Stimulated activated CD4-positive, alpha-beta T cell treated with anti-CD3 and anti-CD28 coated beads, Interleukin-15, amount 100 ng/mL, for 1 hour (primary cell): ENCODE measurements around the gene PITRM1.
"Not testable (repeated sequence)": the region's sequence is repeated elsewhere in the genome, so short reads cannot be mapped to it uniquely, and the experiment has no call there.

ENCODE experiments used
- DNase-seq, 2 donors: peaks; one replicate each; pipeline ENCODE4 v3.0.0-alpha.2; 2020; ENCODE audit warnings: low read depth in 1 of 2, low spot score in 1 of 2

Gene PITRM1

DNA sequence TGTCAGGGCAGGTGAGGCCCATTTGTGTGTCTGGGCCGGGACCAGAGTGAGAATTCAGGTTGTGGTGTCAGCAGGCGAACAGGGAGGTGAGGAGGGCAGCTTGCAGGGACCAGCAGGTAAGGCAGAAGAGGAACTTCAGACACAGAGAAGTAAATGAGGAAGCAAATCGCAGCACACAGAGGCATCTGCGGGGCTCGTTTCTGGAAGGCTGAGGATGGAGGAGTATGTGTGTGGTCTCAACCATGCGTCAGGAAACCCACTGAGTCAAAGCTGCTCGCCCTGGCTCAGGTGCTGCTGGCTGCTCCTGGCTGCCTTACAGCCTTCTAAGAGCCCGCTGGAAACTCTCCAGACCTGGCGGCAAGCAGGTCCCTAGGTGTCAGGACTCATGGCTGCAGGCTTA is 26.9 kb upstream of the PITRM1 start:
- no peak for DNase-seq

DNA sequence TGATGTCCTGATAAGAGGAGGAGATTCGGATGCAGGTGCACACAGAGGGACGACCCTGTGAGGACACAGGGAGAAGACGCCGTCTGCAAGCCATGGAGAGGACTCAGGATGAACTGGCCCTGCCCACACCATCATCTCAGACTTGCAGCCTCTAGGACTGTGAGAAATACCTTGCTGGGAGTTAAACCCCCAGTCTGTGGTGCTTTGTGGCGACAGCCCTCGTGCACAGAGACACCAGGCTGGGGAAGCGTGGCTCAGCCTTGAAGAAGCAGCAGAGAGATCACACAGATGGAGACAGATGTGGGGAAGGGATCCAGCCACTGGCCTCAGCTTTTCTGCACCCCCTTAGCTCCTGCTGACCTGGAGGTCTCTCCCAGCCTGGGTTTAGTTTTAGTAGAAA is 26.3 kb upstream of the PITRM1 start:
- DNase-seq, result no peak

DNA sequence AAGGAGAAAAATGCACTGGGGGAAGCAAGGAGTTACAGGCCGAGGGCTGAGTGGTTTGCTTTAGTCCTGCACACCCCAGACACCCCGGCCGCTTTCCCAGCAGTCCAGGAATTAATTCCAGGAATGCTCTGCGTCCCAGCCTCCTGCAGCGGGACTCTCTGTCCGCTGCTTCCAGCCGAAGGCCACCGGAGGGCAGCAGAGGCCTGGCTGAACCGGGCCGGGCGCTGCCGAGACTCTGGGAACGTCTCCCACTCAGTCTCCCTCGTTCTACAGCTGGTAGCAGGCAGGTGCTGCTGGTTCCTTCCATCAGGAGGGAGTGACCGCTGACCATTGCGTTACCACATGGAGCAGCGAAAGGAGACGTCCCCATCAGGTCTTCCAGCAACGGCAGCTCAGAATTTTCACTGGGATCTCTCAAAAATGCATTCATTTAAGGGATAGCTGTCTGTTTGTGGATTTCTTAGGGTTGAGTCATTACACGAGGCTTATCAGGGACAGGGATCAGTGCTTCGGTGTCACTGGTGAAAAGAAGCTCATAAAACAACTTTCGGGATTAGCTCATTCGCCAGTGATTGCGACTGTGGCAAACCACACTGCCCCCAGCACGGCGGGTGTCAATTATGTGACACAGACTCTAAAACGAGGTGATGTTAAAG is 24.9 kb upstream of the PITRM1 start:
- peak; percentile 29 to 56 for DNase-seq

GRCh38 chr10:3196958-3197347 is 24.4 kb upstream of the PITRM1 start:
- no peak for DNase-seq

- DNase-seq, result no peak
Observed at GRCh38 chr10:3196482-3196881, 23.9 kb upstream of the PITRM1 start.

GRCh38 chr10:3195726-3196125 is 23.1 kb upstream of the PITRM1 start:
- no peak for DNase-seq

- DNase-seq, result no peak
Observed at GRCh38 chr10:3195286-3195685, 22.7 kb upstream of the PITRM1 start.

GRCh38 chr10:3194871-3195270 is 22.3 kb upstream of the PITRM1 start:
- no peak for DNase-seq

- no peak for DNase-seq
Observed at GRCh38 chr10:3193751-3194150, 21.2 kb upstream of the PITRM1 start.

- DNase-seq, result peak; percentile 15 to 20
Observed at GRCh38 chr10:3192856-3193635, 20.5 kb upstream of the PITRM1 start.

- no peak for DNase-seq
Observed at GRCh38 chr10:3190817-3191216, 18.2 kb upstream of the PITRM1 start.

DNA sequence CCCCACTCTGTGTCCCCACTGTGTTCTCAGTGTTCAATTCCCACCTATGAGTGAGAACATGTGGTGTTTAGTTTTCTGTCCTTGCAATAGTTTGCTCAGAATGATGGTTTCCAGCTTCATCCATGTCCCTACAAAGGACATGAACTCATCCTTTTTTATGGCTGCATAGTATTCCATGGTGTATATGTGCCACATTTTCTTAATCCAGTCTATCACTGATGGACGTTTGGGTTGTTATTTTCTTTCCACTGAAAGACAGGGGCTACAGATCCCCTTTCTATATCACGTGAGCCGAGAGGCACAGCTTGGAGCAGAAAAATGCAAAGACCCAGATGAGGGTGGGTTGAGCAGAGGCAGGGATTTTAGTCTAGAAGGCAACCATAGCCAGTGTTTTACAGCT is 14.6 kb upstream of the PITRM1 start:
- not testable (repeated sequence) for DNase-seq

- peak in 1 of 2 donors; percentile 16 for DNase-seq
Observed at GRCh38 chr10:3186368-3186767, 13.8 kb upstream of the PITRM1 start.

- DNase-seq, result no peak
Observed at GRCh38 chr10:3185386-3185785, 12.8 kb upstream of the PITRM1 start.

DNA sequence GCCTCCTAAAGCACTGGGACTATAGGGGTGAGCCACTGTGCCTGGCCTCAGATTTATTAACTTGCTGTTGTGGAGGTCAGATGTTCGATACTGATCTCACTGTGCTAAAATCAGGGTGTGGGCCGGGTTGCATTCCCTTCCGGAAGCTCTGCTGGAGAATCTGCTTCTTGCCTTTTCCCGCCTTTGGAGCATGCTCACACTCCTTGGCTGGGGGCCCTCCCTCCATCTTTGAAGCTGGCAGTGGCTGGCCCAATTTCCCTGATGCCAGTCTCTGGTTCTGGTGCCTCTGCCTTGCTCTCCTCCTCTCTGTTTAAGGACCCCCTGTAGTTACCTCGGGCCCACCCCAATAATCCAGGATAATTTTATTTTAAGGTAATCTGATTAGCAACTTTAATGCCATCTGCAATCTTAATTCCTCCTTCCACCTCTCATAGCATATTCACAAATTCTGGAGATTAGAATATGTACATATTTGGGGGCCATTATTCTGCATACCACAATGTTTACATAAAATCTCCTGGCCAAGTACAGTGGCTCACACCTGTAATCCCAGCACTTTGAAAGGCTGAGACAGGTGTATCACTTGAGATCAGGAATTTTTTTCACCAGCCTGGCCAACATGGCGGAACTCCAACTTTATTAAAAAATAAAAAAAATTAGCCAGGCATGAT is 7.9 kb upstream of the PITRM1 start:
- DNase-seq, result no peak

- no peak for DNase-seq
Observed at GRCh38 chr10:3179174-3179573, 6.6 kb upstream of the PITRM1 start.

- no peak for DNase-seq
Observed at GRCh38 chr10:3178042-3178441, 5.5 kb upstream of the PITRM1 start.

GRCh38 chr10:3173171-3173878 is 743 bp upstream of the PITRM1 start:
- no peak for DNase-seq

DNA sequence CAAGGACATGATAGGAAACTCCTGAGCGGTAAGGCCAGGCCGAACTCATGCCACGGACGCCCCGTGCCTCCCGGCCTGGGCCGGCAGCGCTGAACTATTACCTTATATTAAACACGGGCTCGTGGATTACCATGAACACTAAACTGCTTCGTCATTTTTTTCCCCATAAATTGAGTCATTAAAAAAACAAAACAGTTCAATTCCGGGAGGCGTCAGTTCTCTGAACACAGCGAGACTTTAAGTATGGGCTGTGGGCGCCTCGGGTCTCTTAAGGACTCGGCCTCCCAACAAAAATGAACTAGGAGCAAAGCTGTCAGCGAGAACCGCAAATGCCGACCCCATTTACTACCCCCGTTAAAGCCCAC is 519 bp downstream of the PITRM1 start:
- no peak for DNase-seq

GRCh38 chr10:3171488-3171887 is 1.1 kb downstream of the PITRM1 start:
- DNase-seq, result not testable (repeated sequence)

DNA sequence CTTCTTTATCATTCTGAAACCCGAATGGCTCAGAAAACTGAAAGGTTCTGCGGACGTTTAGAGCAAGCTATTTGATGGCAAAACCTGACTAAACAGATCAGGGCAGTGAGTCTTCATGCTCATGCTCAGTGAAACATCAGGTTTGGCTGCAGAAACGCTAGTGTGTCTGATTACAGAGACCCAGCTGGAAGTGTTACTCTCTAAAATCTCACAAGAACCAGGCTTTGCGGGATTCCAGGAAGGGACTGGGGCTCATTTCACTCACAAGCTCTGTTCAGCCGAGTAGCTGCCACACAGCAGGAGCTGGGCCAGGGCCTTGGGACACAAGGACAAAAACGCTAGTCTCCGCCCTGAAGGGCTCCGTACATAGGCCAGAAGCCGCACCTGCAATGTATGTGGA is 2.9 kb downstream of the PITRM1 start:
- DNase-seq, result no peak

DNA sequence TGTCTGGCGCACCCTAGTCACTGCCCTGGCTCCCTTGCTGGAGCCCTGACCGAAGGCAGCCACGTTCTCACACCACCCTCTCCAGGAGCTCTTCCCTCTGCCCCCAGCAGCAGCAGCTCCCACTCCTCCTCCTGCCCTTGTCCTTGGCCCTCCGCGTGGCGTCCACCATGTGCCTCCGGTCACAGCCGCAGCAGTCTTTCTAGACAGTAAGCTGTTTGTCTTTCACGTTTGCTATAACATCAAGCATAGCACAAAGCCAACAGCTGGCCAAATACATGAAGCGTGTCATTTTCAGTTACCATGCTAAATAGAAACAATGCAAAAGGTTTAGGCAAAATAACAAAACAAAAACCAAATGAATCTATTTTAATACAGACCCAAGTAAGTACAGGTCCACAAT is 3.3 kb downstream of the PITRM1 start:
- no peak for DNase-seq
